ENCODE results near the gene CAB39L.
"Not testable (repeated sequence)": the region's sequence is repeated elsewhere in the genome, so short reads cannot be mapped to it uniquely, and the experiment has no call there.

The CAB39L gene

DNA sequence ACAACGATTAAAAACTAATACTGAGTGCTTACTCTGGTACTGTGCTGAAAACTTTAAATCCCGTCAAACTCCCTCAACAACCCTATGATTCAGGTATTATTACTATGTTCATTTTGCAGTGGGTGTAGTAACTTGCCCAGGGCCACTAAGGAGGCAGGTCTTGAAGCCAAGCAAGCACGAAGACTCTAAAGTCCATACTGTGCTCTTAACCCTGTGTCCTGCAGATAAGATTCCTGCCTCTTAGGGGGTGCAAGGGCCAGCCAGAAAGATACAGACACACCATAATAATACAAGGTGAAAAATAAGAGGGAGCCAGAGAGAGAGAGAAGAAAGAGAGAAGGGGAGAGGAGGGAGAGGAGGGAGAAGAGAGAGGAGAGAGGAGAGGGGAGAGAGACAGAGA, 100.6 kb downstream of the CAB39L start:
- DNase-seq, result no peak

DNA sequence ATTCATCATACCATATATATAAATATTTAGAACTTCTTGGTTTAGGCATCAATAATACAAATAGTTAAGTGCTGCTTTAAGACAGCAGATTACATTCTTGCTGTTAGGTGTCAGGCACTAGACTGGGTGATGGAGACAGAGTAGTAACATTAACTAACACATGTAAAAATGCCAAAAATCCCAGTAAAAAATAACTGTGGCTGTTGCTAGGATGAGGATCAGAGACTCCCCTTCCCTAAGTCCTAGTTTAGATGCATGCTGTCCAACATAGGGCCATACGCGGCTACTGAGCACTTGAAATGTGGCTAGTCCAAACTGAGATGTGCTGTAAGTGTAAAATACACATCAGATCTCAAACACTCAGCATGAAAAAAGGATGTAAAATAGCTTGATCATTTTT, 101.4 kb downstream of the CAB39L start:
- no peak for DNase-seq

DNA sequence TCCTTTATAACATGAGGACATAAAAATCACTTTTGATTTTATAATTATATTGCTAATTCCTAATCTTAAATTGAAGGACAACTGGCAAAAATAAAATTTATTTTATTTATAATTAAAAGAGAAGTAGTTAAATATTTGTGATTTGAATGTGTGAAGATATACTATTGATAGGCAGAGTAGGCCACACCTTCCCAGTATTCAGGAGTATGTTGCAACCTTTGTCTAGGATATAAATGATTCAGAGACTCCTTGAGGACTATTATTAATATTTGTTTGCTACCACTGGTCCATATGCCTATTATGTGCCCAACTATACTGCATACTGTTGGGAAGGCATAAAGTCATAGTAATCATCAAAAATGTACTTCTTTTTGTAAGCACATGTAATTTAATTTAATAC, 101.9 kb downstream of the CAB39L start:
- no peak for DNase-seq

DNA sequence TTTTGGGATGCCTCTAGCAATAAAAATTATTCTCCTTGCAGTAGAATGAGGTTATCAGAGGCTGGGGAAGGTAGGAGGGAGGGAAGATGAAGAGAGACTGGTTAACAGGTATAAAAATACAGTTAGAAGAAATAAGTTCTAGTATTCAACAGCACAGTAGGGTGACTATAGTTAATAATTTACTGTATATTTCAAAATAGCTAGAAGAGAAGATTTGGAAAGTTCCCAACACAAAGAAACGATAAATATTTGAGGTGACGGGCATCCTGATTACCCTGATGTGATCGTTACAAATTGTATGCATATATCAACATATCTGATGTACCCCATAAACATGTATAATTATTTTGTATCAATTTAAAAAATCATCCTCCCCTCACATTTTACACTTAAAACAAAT, 102.3 kb downstream of the CAB39L start:
- no peak for DNase-seq

DNA sequence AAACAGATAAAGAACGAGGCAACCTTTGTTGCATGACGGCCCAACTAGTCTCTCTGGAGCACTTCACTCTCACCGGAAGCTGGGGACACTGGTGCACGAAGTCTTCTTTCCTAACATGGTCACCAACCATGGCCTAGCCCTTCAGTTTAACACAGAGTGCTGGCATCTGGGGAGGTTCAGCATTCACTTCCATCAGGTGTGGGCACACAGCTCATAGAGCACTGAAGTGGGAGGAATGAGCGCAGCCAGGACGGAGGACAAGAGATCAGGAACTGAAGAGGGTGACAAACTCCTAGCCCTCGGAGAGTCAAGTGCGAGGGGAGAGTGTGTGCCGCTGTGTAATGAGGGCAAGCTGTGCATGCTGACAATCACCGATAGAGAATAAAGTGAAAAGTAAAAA, 103.7 kb downstream of the CAB39L start:
- no peak for DNase-seq

DNA sequence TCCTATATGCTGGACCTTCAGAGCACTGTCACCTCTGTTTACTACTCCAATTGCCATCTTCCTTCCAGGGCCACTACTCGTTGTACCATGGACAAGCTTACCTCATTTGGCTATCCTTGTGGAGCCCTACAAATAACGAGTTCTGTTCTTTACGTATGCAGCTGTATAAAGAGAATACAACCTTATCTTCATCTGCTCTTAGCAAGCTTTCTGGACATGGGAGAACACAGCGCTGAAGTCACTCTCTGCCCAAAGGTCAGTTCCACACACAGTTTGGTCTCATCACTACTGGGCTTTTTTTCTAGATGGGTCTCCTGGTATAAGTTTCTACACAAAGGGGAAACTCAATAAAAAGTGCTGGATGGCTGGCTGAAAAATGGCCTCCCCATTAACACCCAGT, 107.2 kb downstream of the CAB39L start:
- no peak for DNase-seq

DNA sequence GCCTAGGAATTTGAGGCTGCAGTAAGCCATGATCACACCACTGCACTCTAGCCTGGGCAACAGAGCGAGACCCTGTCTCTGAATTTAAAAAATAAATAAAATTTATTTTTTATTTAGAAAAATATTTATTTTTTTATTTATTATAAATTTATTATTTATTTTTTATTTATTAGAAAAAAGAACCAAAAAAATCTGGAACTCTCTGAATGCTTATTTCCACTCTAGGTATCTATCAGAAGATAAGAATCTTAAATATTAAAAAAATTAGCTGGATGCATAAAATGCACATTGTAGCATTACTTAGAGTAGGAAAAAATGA, 113.4 kb downstream of the CAB39L start:
- DNase-seq, result no peak

DNA sequence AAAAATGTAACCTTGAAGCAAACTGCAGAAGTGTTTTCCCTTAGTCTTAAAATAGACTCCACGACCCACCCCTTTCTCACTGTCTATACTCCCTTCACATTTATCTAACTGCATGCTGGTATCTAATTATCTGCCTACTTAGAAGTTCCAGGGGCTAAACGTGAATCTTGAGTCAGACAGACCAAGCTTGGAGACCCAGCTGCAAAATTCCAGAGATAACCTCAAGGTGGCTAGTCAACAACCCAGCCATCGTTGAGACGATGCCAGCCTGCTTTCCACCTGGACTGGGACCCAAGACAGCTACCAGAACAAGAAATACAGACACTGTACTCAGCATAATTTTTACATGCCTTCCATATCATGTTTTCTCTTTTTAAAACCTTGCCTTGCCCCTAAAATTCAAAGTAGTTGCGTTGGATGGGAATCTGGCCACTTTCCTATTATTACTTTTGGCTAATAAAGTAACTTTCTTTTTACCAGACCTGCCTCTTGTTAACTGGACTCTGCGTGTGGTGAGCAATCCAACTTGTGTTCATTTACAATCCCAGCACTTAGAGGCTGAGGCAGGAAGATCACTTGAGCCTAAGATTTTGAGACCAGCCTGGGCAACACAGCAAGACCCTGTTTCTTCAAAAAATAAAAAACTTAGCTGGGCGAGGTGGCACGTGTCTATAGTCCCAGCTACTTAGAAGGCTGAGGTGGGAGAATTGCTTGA, 113.9 kb downstream of the CAB39L start:
- no peak for DNase-seq

DNA sequence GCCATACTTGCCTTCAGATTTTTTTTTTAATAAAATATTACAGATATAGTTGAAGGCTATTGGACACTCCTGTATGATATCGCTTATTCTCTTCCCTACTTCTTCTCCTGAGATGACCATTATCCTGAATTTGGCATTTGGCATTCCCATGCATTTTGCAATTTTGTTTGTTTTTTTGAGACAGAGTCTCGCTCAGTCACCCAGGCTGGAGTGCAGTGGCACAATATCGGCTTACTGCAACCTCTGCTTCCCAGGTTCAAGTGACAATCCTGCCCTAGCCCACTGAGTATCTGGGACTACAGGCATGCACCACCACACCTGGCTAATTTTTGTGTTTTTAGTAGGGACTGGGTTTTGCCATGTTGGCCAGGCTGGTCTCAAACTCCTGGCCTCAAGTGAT, 116.7 kb downstream of the CAB39L start:
- DNase-seq, result not testable (repeated sequence)

DNA sequence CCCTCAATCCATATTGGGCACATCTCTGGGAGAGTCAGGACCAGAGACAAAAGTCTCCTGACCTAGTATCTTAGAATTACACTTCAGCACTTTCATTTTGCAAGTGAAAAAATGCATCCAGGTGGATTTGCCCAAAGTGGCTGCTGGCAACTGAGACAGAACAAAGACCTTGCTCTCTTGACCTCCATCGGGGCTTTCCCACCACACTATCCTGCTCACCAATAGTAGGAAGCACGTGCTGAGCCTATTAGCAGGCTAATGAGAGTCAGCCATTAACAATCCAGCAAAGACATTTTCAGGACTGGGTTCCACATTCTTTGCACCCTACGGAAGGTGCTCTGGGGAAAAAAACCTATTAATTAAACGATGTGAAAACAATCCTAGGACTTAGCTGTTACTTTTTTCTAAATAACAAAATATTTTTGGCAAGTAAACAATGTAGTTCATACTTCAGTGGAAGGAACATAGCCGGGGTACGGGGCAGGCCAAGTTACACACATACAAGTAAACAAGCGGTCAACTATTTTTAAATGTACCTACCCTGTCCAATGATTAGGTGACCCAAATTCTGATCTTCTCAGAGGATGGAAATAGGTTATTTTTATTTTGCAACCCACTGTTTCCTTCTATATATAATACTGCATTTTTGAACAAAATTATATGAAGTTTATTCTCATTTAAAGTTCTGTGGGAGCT, 117.5 kb downstream of the CAB39L start:
- DNase-seq, result no peak

DNA sequence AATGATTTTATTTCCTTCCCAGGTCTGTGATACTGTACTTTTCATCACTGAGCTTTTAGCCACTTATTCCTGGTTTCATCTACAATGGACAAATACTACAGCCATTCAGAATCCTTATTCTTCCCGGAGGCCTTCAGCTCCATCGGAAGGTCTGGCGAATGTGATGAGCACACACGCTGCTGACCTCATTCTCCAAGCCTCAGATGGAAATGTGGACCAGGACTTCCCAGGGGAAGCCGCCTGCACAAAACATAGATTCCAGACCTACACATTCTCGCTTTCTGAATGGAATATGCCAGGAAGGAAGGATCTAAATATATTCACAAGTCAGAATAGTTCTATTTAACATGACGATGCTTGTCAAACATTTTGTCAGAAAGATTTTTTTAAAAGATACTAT, 120.5 kb downstream of the CAB39L start:
- no peak for DNase-seq

DNA sequence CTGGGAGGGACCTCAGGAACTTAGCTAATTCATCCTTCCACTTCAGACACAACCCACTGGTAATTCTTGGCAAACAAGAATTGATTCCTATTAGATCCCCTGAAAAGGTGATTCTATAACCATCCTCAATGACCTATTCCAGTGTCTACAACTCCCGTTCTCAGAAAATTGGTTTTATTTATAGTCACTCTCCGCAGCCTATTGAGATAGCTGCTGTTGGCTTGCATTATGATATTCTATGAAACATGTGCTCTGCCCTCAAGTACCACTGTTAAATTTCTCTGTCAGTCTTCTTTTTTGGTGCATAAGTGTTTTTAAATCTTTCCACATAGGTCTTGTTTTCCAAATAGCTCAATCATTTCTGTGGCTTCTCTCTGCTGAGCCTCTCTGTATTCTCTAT, 121.2 kb downstream of the CAB39L start:
- DNase-seq, result no peak

DNA sequence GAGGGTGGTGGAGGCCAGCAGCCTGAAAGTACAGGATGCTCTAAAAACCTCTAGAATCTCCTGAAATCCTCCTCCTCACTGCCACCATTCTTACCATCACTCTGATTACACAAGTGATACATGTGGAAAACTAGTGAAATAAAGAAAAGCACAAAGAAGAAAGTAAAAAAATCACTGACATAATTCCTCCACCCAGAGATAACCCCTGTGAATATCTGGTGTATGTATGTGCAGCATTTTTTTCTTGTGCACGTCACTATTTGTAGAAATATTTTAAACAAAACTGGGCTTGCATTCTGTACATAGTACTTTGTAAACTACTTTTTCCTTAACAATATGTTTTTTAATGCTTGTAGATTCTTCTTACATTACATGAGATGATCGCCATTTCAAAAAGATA, 122.9 kb downstream of the CAB39L start:
- no peak for DNase-seq

DNA sequence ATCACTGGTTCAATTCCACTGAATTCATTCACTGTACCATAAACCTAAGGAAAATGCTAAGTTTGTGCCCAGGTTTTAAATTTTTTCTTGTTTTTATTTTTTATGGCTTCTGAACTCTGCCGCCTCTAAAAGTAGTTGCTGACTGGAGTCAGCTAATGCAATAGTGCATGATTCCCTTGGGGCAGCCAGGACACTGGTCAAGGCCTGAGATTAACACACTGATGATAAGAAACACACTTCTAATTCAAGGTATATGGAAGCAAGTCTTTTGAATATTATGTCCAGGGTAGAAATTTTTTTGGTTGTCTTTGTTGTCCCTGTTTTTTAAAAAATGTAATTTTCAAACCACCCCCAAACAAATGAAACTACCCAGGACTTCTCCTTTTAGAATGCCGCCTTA, 123.9 kb downstream of the CAB39L start:
- no peak for DNase-seq

DNA sequence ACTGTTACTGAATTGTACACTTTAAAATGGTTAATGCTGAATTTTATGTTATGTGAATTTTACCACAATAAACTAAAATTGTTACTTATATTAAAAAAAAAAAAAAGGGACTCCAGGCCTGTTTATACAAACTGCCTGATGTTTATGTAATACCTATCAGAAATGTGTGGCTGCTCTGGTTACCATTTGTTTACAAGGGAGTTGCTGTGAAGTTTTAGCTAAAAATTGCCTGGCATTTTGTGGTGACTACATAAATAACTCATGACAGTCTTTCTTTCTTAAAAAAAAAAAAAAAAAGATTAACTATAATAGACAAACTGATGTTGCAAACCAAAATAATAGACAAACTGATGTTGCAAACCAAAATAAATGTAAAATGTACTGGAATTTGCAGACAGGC, 124.3 kb downstream of the CAB39L start:
- DNase-seq, result no peak

DNA sequence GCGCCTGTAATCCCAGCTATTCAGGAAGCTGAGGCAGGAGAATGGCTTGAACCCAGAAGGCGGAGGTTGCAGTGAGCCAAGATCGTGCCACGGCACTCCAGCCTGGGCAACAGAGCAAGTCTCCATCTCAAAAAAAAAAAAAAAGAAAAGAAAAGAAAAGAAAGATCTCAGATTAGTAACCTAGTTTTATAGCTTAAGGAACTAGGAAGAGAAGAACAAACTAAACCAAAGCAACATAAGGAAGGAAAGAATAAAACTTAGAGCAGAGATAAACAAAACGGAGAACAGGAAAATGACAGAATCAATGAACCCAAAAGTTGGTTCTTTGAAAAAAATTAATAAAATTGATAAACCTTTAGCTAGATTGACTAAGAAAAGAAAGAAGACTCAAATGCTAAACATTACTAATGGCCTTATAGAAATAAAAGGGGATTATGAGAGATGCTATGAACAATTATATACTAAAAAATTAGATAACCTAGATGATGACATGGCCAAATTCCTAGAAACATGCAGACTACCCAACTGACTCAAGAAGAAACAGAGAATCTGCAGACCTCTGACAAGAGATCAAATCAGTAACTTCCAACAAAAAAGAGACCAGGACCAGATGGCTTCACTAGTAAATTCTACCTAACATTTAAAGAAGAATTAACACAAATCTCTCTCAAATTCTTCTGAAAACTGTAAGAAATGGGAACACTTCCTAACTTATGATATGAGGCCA, 127.9 kb downstream of the CAB39L start:
- no peak for DNase-seq

DNA sequence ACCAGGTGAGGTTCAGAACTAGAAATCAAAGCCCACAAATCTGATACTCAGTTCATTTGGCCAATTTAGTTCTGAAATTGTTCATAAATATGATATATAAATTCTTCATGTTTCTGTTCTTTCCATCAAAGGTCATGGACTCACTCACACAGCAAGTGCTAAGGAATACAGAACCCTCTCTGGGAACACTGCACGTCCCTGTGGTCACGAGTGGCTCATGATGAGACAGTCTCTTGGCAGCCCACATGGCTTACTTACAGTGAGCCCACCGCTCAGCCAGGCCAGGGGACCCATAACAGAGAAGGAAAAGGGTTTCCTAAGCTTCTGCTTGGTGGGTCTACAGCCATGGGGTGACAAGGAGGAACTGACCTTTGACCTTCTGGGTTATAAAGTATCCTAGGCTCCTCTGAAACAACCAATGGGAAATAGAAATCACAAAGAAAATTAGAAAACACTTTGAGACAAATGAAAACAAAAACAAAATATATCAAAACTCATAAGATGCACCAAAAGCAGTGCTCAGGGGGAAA, 128.8 kb downstream of the CAB39L start:
- no peak for DNase-seq

DNA sequence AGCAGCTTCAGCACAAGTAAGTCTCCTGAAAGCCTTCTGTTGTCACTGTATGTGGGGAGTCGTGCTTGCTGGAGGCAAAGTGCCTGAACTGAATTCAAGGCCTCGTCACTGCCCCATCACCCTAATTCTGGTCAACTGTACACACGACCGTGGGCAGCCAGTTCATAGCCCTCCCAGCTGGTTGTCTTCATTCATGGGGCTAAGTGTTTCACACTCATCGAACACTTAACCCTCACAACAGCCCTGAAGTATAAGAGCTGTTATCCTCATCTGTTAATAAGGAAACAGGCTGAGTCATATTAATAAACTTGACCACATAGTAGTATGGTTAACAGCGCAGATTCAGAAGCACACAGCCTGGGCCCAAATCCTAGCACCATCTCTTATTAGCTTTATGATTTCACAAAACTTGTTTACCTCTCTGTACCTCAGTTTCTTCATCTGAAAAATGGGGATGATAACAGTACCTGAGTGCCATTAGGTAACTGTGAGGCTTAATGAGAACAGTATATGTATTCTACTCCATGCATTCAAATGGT, 129.5 kb downstream of the CAB39L start:
- DNase-seq, result no peak

DNA sequence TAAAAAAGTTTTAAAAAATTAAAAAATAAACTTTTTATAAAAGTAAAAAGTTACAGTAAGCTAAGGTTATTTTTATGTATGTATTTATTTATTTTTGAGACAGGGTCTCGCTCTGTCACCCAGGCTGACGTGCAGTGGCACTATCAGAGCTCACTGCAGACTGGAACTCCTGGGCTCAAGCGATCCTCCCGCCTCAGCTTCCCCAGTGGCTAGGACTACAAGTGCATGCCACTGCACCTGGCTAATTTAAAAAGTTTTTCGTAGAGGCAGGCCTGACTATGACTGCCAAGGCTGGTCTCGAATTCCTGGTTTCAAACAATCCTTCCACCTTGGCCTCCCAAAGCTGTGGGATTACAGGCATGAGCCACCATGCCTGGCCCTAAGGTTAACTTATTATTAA, 132.0 kb downstream of the CAB39L start:
- DNase-seq, result no peak

DNA sequence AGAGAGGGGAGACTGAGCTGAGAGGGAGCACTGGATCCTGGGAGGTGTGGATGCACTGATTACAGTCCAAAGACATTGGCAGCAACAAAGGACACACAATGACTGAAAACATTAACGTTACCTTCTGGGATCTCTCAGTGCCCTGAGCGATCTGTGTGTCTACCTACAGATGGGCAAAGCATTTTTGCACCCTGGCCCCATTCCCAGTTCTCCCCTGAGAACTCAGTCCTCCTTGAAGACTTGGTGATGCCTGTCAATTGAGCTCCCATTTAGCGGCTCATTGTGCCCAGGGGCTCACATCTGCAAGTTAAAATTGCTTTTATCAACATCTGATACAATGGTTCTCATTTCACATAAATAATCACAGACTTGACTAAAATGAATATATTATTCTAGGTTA, 133.6 kb downstream of the CAB39L start:
- no peak for DNase-seq

DNA sequence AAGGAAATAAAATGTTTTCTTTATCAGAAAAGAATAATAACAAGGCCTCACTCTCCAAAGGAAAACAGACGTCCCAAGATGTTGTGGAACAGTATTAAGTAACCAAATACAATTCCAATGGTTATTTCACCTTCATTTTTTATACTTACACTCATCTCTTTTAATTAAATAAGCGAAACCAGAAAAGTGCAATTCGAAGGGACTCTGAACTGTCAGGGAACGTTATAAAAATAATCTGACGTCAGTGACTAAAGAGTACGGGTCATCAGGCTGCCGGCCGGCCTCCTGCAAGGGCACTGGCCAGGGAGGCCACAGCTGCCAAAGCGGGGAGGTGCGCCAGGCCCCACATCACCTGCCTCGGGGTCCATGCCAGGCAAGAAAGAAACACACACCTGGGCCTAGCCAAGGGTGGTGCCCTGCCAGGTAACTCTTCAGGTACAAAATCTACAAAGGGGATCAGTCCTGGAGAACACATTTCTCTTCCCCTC, 134.9 kb downstream of the CAB39L start:
- DNase-seq, result no peak

DNA sequence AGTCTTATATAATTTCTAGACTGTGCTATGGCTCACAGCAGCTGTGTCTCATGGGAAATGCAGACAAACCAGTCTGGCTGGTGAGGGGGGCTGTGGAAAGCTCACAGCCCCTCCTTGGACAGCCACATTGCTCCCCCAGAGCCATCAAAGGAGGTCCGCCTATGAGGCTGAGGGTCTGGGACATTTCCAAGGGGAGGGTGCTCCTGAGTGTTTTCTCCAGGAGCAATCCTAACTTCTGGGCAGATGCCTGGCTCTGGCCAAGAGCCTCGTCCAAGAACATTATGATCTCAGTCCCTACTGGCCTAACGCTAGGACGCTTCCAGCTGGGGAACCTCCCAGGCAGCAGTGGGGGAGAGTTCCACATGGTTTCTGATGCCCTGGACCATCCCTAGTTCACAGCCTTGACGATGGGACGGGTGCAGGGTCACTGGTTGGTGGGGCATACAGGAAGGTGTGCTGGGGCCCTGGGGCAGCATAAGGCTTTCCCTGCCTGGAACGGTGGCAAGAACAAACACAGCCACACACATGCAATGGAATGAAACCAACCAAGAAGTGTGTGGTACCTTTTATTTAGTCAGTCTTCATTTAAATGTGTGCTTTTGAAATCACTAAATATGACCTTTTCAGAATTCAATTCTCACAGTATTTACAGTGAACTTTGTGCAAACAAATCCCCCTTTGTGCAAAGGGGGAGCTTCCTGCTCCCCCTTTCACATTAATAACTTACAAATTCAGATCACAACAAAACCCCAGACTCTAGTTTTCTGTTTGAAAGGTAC, 135.6 kb downstream of the CAB39L start:
- no peak for DNase-seq

DNA sequence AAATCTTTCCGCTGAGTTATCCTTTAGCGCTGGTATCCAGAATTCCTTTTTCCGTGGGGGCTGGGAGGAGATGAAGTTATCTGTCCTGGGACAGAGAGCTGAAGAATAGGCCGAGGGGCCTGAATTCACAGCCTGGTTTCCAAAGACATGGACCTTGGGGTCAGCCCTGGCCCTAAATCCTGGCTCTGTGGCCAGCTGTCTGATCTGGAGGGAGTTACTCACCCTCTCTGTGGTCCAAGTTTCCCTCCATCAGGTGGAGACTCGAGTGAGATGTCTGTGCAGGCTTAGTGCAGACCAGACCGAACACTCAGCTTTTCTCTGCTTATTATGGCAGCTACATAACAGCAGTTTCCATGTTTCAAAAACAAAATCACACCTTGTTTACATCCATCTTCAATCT, 136.5 kb downstream of the CAB39L start:
- no peak for DNase-seq

Measured in T-helper 2 cell (primary cell).